CD14-positive monocyte (primary cell): ENCODE data around the gene TMPRSS3. TPM values are rescaled to one million over a fixed set of nuclear protein-coding genes. Genes with fewer than 3 reads are reported as not detected.
A peak's percentile ranks its signal among the peaks of the same experiment; 100 is the strongest.

Experiments used
- DNase-seq, 3 donors: peaks; one replicate each; pipeline ENCODE4 v3.0.0-alpha.2; 2011 to 2022
- H2AFZ ChIP-seq: 2 replicates; pipeline ENCODE4 v1.6.0; 2012; ENCODE audit warnings: mild to moderate bottlenecking, low read depth, low read length, inconsistent platforms; ENCODE audit not compliant: insufficient read depth, poor library complexity, severe bottlenecking
- H3K27ac ChIP-seq, 2 donors: 1 replicate in 1 of 2; 2 replicates in 1 of 2; pipeline ENCODE4 v1.5.1; 2012 to 2013; ENCODE audit warnings: low read length in 2 of 2, control low read depth in 1 of 2, inconsistent platforms in 1 of 2, low read depth in 1 of 2, mild to moderate bottlenecking in 1 of 2
- H3K27me3 ChIP-seq, 2 donors: one replicate each; pipeline versions ENCODE4 v1.6.0 to v1.6.1; 2011 to 2013; ENCODE audit warnings: low read length in 2 of 2; ENCODE audit not compliant: control insufficient read depth in 2 of 2, insufficient read depth in 2 of 2
- H3K36me3 ChIP-seq, 2 donors: replicated peaks in 1 of 2; 1 replicate in 1 of 2; 2 replicates in 1 of 2; pipeline versions ENCODE4 v1.5.1 to v1.6.1; 2012 to 2013; ENCODE audit warnings: low read length in 2 of 2, control low read depth in 1 of 2, inconsistent platforms in 1 of 2, mild to moderate bottlenecking in 1 of 2; ENCODE audit not compliant: insufficient read depth in 2 of 2, control insufficient read depth in 1 of 2
- H3K4me1 ChIP-seq, 2 donors: 1 replicate in 1 of 2; 2 replicates in 1 of 2; pipeline versions ENCODE4 v1.5.1 to v1.6.1; 2012 to 2013; ENCODE audit warnings: low read length in 2 of 2, control low read depth in 1 of 2, inconsistent platforms in 1 of 2, mild to moderate bottlenecking in 1 of 2, moderate library complexity in 1 of 2; ENCODE audit not compliant: insufficient read depth in 2 of 2, control insufficient read depth in 1 of 2
- H3K4me2 ChIP-seq: replicated peaks from 2 replicates; pipeline ENCODE3; 2012; ENCODE audit warnings: low read length, moderate library complexity, mild to moderate bottlenecking; ENCODE audit not compliant: poor library complexity, severe bottlenecking; ENCODE audit errors: extremely low read depth
- H3K4me3 ChIP-seq, 3 experiments: fragments of 200-600 bp in 1 of 3; sonication (generic) in 1 of 3; replicated peaks in 1 of 3; 1 replicate in 2 of 3; 2 replicates in 1 of 3; pipeline ENCODE4 v1.5.1; 2011 to 2013; ENCODE audit warnings: low read length in 3 of 3, mild to moderate bottlenecking in 3 of 3, control low read depth in 2 of 3, low read depth in 2 of 3, inconsistent platforms in 1 of 3, moderate library complexity in 1 of 3
- H3K79me2 ChIP-seq: 2 replicates; pipeline ENCODE4 v1.6.0; 2012; ENCODE audit warnings: mild to moderate bottlenecking, control low read depth, inconsistent platforms, low read length, moderate library complexity; ENCODE audit not compliant: insufficient read depth
- H3K9ac ChIP-seq: 2 replicates; pipeline ENCODE4 v1.6.0; 2017; ENCODE audit warnings: low read length, mild to moderate bottlenecking; ENCODE audit not compliant: insufficient read depth, poor library complexity, severe bottlenecking
- H3K9me3 ChIP-seq, 2 donors: replicated peaks in 1 of 2; 1 replicate in 1 of 2; 2 replicates in 1 of 2; pipeline versions ENCODE4 v1.5.1 to v1.6.1; 2012 to 2013; ENCODE audit warnings: low read length in 2 of 2, control low read depth in 1 of 2; ENCODE audit not compliant: control insufficient read depth in 1 of 2, insufficient read depth in 1 of 2
- H4K20me1 ChIP-seq: 2 replicates; pipeline ENCODE4 v1.6.0; 2012; ENCODE audit warnings: mild to moderate bottlenecking, low read length, control low read depth, moderate library complexity; ENCODE audit not compliant: insufficient read depth
- H3K27ac Mint-ChIP-seq, 7 donors: one replicate each; pipeline ENCODE4 v1.8.0; 2020; ENCODE audit warnings: mild to moderate bottlenecking in 7 of 7, mixed read lengths in 7 of 7, moderate library complexity in 6 of 7, inconsistent platforms in 2 of 7
- H3K27me3 Mint-ChIP-seq, 3 donors: one replicate each; pipeline ENCODE4 v1.8.0; 2021 to 2022; ENCODE audit warnings: low read depth in 3 of 3, mild to moderate bottlenecking in 3 of 3, mixed read lengths in 3 of 3, moderate library complexity in 3 of 3, inconsistent platforms in 1 of 3
- H3K36me3 Mint-ChIP-seq, 2 donors: one replicate each; pipeline ENCODE4 v1.8.0; 2020; ENCODE audit warnings: mixed read lengths in 2 of 2, inconsistent platforms in 1 of 2, mild to moderate bottlenecking in 1 of 2
- H3K4me1 Mint-ChIP-seq: one replicate; pipeline ENCODE4 v1.8.0; 2020; ENCODE audit warnings: mild to moderate bottlenecking, mixed read lengths
- H3K4me3 Mint-ChIP-seq, 2 donors: one replicate each; pipeline ENCODE4 v1.8.0; 2020; ENCODE audit warnings: mild to moderate bottlenecking in 2 of 2, mixed read lengths in 2 of 2, moderate library complexity in 1 of 2
- H3K9me3 Mint-ChIP-seq, 7 donors: one replicate each; pipeline ENCODE4 v1.8.0; 2020 to 2022; ENCODE audit warnings: mixed read lengths in 7 of 7, mild to moderate bottlenecking in 6 of 7, moderate library complexity in 6 of 7, inconsistent platforms in 2 of 7
- WGBS: methylation state at CpG from one replicate; pipeline ENCODE4 v1.1.5; 2013; ENCODE audit warnings: missing lambda C conversion rate; ENCODE audit not compliant: insufficient coverage; 5-methylcytosine and 5-hydroxymethylcytosine counted together
- intact Hi-C, 2 donors: fragments of 100-400 bp; cut with micrococcal nuclease; formaldehyde crosslinking; loops; one replicate each; pipeline versions ENCODE4 v1.15.0 to v1.15.1; 2023
- polyA plus RNA-seq, 3 donors: library from polyadenylated mRNA; depleted of rRNA in 1 of 3; unstranded in 2 of 3; stranded (reverse) in 1 of 3; fragments of 300-500 nt in 2 of 3; fragments of >200 nt in 1 of 3; fragmentation: Illumina TruSeq in 2 of 3; gene quantifications; 1 replicate in 2 of 3; 2 replicates in 1 of 3; pipeline ENCODE4 v1.2.3, GENCODE V29; 2012 to 2021
- TF ChIP-seq, protein P1 (sequence below): fragments of 200-600 bp; IDR thresholded peaks from one replicate; pipeline ENCODE4 v1.8.0; 2022; ENCODE audit warnings: antibody characterized with exemption, mild to moderate bottlenecking

The TMPRSS3 gene
- polyA plus RNA-seq, 3 donors, result 0.30 TPM; not detected in 2

DNA sequence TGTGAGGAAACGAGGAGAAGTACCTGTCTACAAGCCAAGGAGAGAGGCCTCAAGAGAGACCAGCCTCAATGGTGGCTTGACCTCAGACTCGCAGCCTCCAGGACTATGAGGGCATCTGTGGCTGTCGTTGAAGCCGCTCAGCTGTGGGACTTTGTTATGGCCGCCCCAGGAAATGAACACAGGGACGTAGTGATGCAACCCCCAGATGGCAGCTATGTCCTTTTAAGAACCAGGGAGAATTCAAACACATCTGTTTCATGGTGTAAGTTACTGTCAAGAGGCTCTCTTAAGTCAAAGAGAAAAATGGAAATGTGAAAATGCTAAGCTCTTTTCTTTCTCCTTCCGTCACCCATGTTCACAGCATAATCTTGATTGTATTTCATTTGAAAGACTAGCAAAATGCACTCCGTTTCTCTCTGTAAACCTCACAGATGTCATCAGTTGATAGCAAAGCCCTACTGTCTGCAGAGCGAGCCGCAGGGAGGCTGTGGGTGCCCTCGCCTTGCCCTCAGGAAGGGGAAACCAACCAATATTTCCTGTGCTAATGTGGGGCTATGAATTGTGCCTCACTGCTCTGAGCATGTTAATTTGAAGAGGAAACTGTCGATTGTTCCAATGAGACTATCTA lies 29.2 kb upstream of the TMPRSS3 start:
- H2AFZ ChIP-seq, result peak overlapping the region; percentile 66
- Mint-ChIP-seq H3K4me1 (peaks cover 35% of the 10 kb centered on the region), H3K27me3 (peaks cover 0 to 8% (median 6%) of the 10 kb centered on the region in 3 donors), H3K36me3 (no peaks in the 10 kb centered on the region), H3K4me3 (peak overlapping the region; percentile 13 to 79), H3K9me3 (peaks cover 0 to 5% (median 0%) of the 10 kb centered on the region in 7 donors), H3K27ac (peak overlapping the region in 6 of 7 donors; percentile 1 to 73 (median 24))
- H3K9ac ChIP-seq, result no peak overlapping the region
- no peaks in the 10 kb centered on the region for H3K36me3 ChIP-seq
- peak overlapping the region; percentile 33 for H3K4me2 ChIP-seq
- H3K9me3 ChIP-seq, result no peaks in the 10 kb centered on the region
- no peaks in the 10 kb centered on the region for H3K79me2 ChIP-seq
- H4K20me1 ChIP-seq, result no peaks in the 10 kb centered on the region
- peak in 2 of 3 donors; percentile 9 to 31 for DNase-seq
- TF ChIP-seq, protein P1, sequence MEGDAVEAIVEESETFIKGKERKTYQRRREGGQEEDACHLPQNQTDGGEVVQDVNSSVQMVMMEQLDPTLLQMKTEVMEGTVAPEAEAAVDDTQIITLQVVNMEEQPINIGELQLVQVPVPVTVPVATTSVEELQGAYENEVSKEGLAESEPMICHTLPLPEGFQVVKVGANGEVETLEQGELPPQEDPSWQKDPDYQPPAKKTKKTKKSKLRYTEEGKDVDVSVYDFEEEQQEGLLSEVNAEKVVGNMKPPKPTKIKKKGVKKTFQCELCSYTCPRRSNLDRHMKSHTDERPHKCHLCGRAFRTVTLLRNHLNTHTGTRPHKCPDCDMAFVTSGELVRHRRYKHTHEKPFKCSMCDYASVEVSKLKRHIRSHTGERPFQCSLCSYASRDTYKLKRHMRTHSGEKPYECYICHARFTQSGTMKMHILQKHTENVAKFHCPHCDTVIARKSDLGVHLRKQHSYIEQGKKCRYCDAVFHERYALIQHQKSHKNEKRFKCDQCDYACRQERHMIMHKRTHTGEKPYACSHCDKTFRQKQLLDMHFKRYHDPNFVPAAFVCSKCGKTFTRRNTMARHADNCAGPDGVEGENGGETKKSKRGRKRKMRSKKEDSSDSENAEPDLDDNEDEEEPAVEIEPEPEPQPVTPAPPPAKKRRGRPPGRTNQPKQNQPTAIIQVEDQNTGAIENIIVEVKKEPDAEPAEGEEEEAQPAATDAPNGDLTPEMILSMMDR, result no peak
- no peaks in the 10 kb centered on the region for H3K27me3 ChIP-seq
- WGBS, result 1% methylated on average over 11 of the region's 12 CpGs
- peaks cover 19 to 21% of the 10 kb centered on the region in 2 donors for H3K4me1 ChIP-seq
- no peak overlapping the region for H3K4me3 ChIP-seq
- no peak overlapping the region for H3K27ac ChIP-seq
- intact Hi-C loops, result no loop called here

DNA sequence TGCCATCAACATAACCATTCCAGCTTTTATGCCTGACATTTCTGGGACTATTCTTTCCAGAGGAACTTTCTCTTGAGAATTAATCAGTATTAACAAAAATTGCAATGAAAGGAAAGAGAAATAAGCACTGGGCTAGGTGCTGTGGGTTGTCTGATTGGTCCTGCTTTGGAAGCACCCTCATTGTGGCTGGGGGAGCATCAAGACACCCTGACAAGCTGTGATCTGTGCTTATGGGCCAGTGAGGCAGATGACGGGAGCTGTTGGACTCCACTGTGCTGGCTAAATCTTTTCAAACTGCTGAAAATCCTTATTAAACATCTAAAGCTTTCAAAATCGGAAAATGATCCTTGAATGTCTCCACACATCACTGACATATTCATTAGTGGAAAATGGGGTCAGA lies 27.8 kb upstream of the TMPRSS3 start:
- no peak for DNase-seq
- Histone ChIP-seq H3K27me3 (no peaks in the 10 kb centered on the region), H3K4me3 (no peak overlapping the region), H3K4me2 (no peak overlapping the region), H2AFZ (no peak overlapping the region), H3K9ac (no peak overlapping the region), H3K9me3 (no peaks in the 10 kb centered on the region), H3K79me2 (no peaks in the 10 kb centered on the region), H4K20me1 (no peaks in the 10 kb centered on the region), H3K36me3 (no peaks in the 10 kb centered on the region), H3K27ac (no peak overlapping the region), H3K4me1 (peaks cover 19 to 21% of the 10 kb centered on the region in 2 donors)
- Mint-ChIP-seq H3K27ac (no peak overlapping the region), H3K36me3 (no peaks in the 10 kb centered on the region), H3K9me3 (peaks cover 0 to 5% (median 0%) of the 10 kb centered on the region in 7 donors), H3K27me3 (peaks cover 0 to 6% (median 6%) of the 10 kb centered on the region in 3 donors), H3K4me3 (no peak overlapping the region), H3K4me1 (peaks cover 35% of the 10 kb centered on the region)
- WGBS, result no CpG with 5 or more reads among the region's 2 CpGs
- intact Hi-C loops, result no loop called here
- TF ChIP-seq, protein P1, result no peak
